ENCODE data around the gene GDI1.

GDI1 gene

DNA sequence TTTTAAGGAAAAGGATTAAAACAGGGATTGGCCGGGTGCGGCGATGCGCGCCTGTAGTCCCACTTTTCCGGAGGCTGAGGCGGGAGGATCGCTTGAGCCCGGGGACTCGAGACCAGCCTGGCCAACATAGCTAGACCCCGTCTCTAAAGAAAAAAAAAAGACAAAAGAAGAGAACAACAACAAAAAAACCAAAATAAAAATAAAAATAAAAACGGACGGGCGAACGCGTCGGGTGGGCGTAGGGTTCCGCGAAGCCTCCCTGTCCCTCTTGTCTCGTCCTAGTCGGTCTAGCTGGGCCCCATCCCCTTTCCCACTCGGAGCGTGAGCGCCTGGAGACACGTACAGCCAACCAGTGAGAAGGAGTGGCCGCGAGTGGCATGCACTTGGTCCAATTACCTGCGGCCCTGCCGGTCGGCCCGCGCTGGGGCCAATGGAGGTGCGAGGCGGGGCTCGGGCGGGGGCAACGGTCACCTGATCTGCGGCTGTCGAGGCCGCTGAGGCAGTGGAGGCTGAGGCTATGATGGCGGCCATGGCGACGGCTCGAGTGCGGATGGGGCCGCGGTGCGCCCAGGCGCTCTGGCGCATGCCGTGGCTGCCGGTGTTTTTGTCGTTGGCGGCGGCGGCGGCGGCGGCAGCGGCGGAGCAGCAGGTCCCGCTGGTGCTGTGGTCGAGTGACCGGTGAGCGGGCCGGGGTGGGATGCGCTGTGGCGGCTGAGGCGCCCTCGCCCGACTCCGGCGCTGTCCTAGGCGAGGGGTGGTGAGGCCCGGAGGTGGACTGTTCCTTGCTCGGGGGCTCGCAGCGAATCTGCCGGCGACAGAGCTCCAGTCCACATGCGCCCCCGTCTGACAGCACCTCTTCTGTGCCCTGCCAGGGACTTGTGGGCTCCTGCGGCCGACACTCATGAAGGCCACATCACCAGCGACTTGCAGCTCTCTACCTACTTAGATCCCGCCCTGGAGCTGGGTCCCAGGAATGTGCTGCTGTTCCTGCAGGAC, 8.5 kb upstream of the GDI1 start, which contains the start of gene ATP6AP1:
TSS of gene ATP6AP1 (plus strand) at position 502 of the 996 bp plus-strand sequence. CDS start at position 518, 16 bp downstream.
- H3K4me3 ChIP-seq (ENCODE audit: low read length in 2 of 2) = peak within 1 kb of the TSS; percentile 68 to 76
- peaks cover 4 to 7% of the 10 kb centered on the region in 2 donors for H3K4me1 ChIP-seq (ENCODE audit: control insufficient read depth in 2 of 2, insufficient read depth in 2 of 2, low read length in 2 of 2)
- peak within 1 kb of the TSS; percentile 56 to 66 for H3K9ac ChIP-seq (ENCODE audit: low read depth in 1 of 2, low read length in 2 of 2)
- no peaks in the 10 kb centered on the region for H3K36me3 ChIP-seq (ENCODE audit: control insufficient read depth in 2 of 2, insufficient read depth in 2 of 2, low read length in 2 of 2)
- no peaks in the 10 kb centered on the region for H3K9me3 ChIP-seq (ENCODE audit: control insufficient read depth in 2 of 2, low read length in 2 of 2)
- H3K27me3 ChIP-seq (ENCODE audit: control insufficient read depth in 2 of 2, insufficient read depth in 2 of 2, low read length in 2 of 2) = no peaks in the 10 kb centered on the region
- peak within 1 kb of the TSS; percentile 75 for H3K27ac ChIP-seq (ENCODE audit: low read depth in 2 of 2, low read length in 2 of 2)

DNA sequence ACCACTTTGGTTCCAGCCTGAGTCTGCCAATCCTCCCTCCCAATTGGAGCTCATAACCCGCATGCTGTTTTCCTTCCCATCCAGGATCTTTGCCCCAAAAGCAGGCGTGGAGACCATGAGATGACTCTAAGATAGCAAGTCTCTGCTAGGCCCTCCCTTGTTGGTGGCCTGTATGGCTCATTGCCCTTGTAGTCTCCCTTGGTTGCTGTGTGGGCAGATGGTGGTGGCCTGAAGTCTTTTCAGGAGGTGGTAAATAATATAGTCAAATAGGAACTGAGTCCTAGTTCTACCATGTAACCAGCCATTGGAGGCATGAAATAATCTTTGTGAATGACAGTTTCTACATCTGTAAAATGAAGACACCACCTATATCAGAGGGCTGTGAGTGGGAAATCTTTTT, 7.2 kb upstream of the GDI1 start:
- Histone ChIP-seq H3K4me1 (ENCODE audit: control insufficient read depth in 2 of 2, insufficient read depth in 2 of 2, low read length in 2 of 2) (peaks cover 4 to 7% of the 10 kb centered on the region in 2 donors), H3K9ac (ENCODE audit: low read depth in 1 of 2, low read length in 2 of 2) (no peak overlapping the region), H3K36me3 (ENCODE audit: control insufficient read depth in 2 of 2, insufficient read depth in 2 of 2, low read length in 2 of 2) (peaks cover under 1 to 4% of the 10 kb centered on the region in 2 donors), H3K4me3 (ENCODE audit: low read length in 2 of 2) (peak overlapping the region in 1 of 2 donors; percentile 76), H3K9me3 (ENCODE audit: control insufficient read depth in 2 of 2, low read length in 2 of 2) (no peaks in the 10 kb centered on the region), H3K27ac (ENCODE audit: low read depth in 2 of 2, low read length in 2 of 2) (no peak overlapping the region), H3K27me3 (ENCODE audit: control insufficient read depth in 2 of 2, insufficient read depth in 2 of 2, low read length in 2 of 2) (no peaks in the 10 kb centered on the region)

GRCh38 chrX:154430479-154430878, 6.5 kb upstream of the GDI1 start:
- peaks cover 4 to 7% of the 10 kb centered on the region in 2 donors for H3K4me1 ChIP-seq (ENCODE audit: control insufficient read depth in 2 of 2, insufficient read depth in 2 of 2, low read length in 2 of 2)
- H3K27me3 ChIP-seq (ENCODE audit: control insufficient read depth in 2 of 2, insufficient read depth in 2 of 2, low read length in 2 of 2) = peaks cover 0 to 2% of the 10 kb centered on the region in 2 donors
- peak overlapping the region in 1 of 2 donors; percentile 43 for H3K27ac ChIP-seq (ENCODE audit: low read depth in 2 of 2, low read length in 2 of 2)
- no peaks in the 10 kb centered on the region for H3K9me3 ChIP-seq (ENCODE audit: control insufficient read depth in 2 of 2, low read length in 2 of 2)
- no peak overlapping the region for H3K9ac ChIP-seq (ENCODE audit: low read depth in 1 of 2, low read length in 2 of 2)
- peaks cover 4 to 8% of the 10 kb centered on the region in 2 donors for H3K36me3 ChIP-seq (ENCODE audit: control insufficient read depth in 2 of 2, insufficient read depth in 2 of 2, low read length in 2 of 2)
- H3K4me3 ChIP-seq (ENCODE audit: low read length in 2 of 2) = peak overlapping the region in 1 of 2 donors; percentile 0

GRCh38 chrX:154430916-154431315, 6.0 kb upstream of the GDI1 start:
- H3K9ac ChIP-seq (ENCODE audit: low read depth in 1 of 2, low read length in 2 of 2) = no peak overlapping the region

DNA sequence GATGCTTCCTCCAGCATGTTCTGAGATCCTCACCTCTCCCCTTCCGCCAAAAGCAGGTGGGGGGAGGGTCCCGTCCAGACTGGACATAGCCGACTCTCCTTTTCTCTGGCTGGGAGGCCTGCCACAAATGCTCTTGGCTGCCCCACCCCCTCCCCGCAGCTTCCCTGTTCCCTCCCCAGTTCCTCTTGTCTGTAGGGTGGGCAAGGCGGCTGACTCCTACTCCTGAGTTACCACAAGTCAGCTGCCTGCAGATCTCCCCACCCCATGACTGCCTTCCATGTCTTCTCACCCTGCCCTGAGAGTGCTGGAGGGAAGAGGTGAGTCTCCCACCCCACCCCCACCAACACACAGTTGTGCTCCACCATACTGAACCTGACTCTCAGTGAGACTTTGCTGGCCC, 5.6 kb upstream of the GDI1 start:
- Histone ChIP-seq H3K4me1 (ENCODE audit: control insufficient read depth in 2 of 2, insufficient read depth in 2 of 2, low read length in 2 of 2) (peaks cover 4 to 7% of the 10 kb centered on the region in 2 donors), H3K4me3 (ENCODE audit: low read length in 2 of 2) (no peak overlapping the region), H3K27ac (ENCODE audit: low read depth in 2 of 2, low read length in 2 of 2) (peak overlapping the region in 1 of 2 donors; percentile 20), H3K9me3 (ENCODE audit: control insufficient read depth in 2 of 2, low read length in 2 of 2) (no peaks in the 10 kb centered on the region), H3K9ac (ENCODE audit: low read depth in 1 of 2, low read length in 2 of 2) (no peak overlapping the region), H3K36me3 (ENCODE audit: control insufficient read depth in 2 of 2, insufficient read depth in 2 of 2, low read length in 2 of 2) (peaks cover 4 to 8% of the 10 kb centered on the region in 2 donors), H3K27me3 (ENCODE audit: control insufficient read depth in 2 of 2, insufficient read depth in 2 of 2, low read length in 2 of 2) (peaks cover 0 to 2% of the 10 kb centered on the region in 2 donors)

More at GRCh38 chrX:154430916-154431315, 6.0 kb upstream of the GDI1 start:
- peaks cover 4 to 7% of the 10 kb centered on the region in 2 donors for H3K4me1 ChIP-seq (ENCODE audit: control insufficient read depth in 2 of 2, insufficient read depth in 2 of 2, low read length in 2 of 2)
- peaks cover 0 to 2% of the 10 kb centered on the region in 2 donors for H3K27me3 ChIP-seq (ENCODE audit: control insufficient read depth in 2 of 2, insufficient read depth in 2 of 2, low read length in 2 of 2)
- peak overlapping the region; percentile 20 to 43 for H3K27ac ChIP-seq (ENCODE audit: low read depth in 2 of 2, low read length in 2 of 2)
- peaks cover 4 to 8% of the 10 kb centered on the region in 2 donors for H3K36me3 ChIP-seq (ENCODE audit: control insufficient read depth in 2 of 2, insufficient read depth in 2 of 2, low read length in 2 of 2)
- H3K9me3 ChIP-seq (ENCODE audit: control insufficient read depth in 2 of 2, low read length in 2 of 2) = no peaks in the 10 kb centered on the region
- peak overlapping the region in 1 of 2 donors; percentile 0 for H3K4me3 ChIP-seq (ENCODE audit: low read length in 2 of 2)

- Histone ChIP-seq H3K27ac (ENCODE audit: low read depth in 2 of 2, low read length in 2 of 2) (no peak overlapping the region), H3K27me3 (ENCODE audit: control insufficient read depth in 2 of 2, insufficient read depth in 2 of 2, low read length in 2 of 2) (peaks cover 0 to 2% of the 10 kb centered on the region in 2 donors), H3K4me3 (ENCODE audit: low read length in 2 of 2) (no peak overlapping the region), H3K36me3 (ENCODE audit: control insufficient read depth in 2 of 2, insufficient read depth in 2 of 2, low read length in 2 of 2) (peaks cover 4 to 8% of the 10 kb centered on the region in 2 donors), H3K4me1 (ENCODE audit: control insufficient read depth in 2 of 2, insufficient read depth in 2 of 2, low read length in 2 of 2) (peaks cover 4 to 7% of the 10 kb centered on the region in 2 donors), H3K9me3 (ENCODE audit: control insufficient read depth in 2 of 2, low read length in 2 of 2) (no peaks in the 10 kb centered on the region), H3K9ac (ENCODE audit: low read depth in 1 of 2, low read length in 2 of 2) (no peak overlapping the region)
These were observed 4.7 kb upstream of the GDI1 start for GRCh38 chrX:154432210-154432609.

DNA sequence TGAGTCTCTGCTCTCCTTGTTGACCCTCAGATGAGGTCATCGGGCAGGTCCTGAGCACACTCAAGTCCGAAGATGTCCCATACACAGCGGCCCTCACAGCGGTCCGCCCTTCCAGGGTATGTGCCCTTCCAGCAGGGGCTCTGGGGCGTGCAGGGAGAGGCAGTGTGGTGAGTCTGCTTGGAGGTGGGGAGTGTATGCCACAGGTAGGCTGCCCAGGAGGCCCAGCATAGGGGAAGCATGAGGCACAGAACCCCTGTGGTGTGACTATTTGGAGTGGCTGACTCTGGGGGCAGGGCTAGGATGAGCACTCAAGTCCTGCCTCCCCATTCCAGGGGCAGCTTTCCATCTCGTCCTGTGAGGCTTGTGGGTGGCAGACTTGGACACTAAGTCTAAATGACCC, 3.3 kb upstream of the GDI1 start:
- peaks cover 6 to 7% of the 10 kb centered on the region in 2 donors for H3K4me1 ChIP-seq (ENCODE audit: control insufficient read depth in 2 of 2, insufficient read depth in 2 of 2, low read length in 2 of 2)
- peaks cover 4 to 8% of the 10 kb centered on the region in 2 donors for H3K36me3 ChIP-seq (ENCODE audit: control insufficient read depth in 2 of 2, insufficient read depth in 2 of 2, low read length in 2 of 2)
- no peaks in the 10 kb centered on the region for H3K9me3 ChIP-seq (ENCODE audit: control insufficient read depth in 2 of 2, low read length in 2 of 2)
- H3K27me3 ChIP-seq (ENCODE audit: control insufficient read depth in 2 of 2, insufficient read depth in 2 of 2, low read length in 2 of 2) = peaks cover 0 to 3% of the 10 kb centered on the region in 2 donors
- no peak overlapping the region for H3K27ac ChIP-seq (ENCODE audit: low read depth in 2 of 2, low read length in 2 of 2)
- no peak overlapping the region for H3K9ac ChIP-seq (ENCODE audit: low read depth in 1 of 2, low read length in 2 of 2)
- H3K4me3 ChIP-seq (ENCODE audit: low read length in 2 of 2) = no peak overlapping the region

DNA sequence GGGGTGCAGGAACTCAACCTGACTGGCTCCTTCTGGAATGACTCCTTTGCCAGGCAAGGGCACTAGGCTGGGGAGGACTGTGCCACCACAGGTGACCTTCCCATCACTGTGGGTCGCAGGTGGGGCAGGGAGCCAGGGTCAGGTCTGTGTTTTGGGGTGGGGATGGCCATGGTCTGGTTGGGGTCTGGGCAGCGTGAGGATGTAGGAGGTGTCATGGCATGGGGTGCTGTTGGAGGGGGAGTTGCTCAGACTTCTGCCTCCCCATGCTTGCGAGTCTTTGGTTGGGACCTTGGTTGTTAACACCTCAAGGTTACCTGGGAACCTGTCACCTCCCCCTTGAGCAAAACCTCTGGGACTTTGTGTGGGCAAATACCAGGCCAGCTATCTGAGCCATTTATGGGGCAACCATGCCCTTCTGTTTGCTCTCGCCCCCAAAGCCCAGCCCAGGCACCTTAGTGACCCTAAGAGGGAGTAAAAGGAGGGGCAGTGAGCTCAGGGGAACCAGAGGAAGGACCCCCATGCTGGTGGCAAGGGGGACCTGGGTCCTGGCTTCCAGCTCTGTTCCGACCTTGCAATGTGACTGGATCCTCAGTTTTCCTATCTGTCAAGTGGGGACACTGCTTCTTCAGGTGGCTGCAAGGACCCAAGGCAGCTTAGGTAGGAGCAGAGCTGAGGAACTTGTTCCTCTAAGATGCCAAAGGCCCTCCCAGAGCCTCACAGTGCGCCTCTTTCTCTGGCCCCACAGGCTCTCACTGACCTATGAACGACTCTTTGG, 2.4 kb upstream of the GDI1 start:
- Histone ChIP-seq H3K4me1 (ENCODE audit: control insufficient read depth in 2 of 2, insufficient read depth in 2 of 2, low read length in 2 of 2) (peaks cover 2 to 5% of the 10 kb centered on the region in 2 donors), H3K36me3 (ENCODE audit: control insufficient read depth in 2 of 2, insufficient read depth in 2 of 2, low read length in 2 of 2) (peaks cover 4 to 8% of the 10 kb centered on the region in 2 donors), H3K27ac (ENCODE audit: low read depth in 2 of 2, low read length in 2 of 2) (no peak overlapping the region)

GRCh38 chrX:154435171-154435733, 1.7 kb upstream of the GDI1 start:
- Histone ChIP-seq H3K4me3 (ENCODE audit: low read length in 2 of 2) (no peak overlapping the region), H3K27me3 (ENCODE audit: control insufficient read depth in 2 of 2, insufficient read depth in 2 of 2, low read length in 2 of 2) (peaks cover 0 to 3% of the 10 kb centered on the region in 2 donors), H3K9ac (ENCODE audit: low read depth in 1 of 2, low read length in 2 of 2) (no peak overlapping the region), H3K27ac (ENCODE audit: low read depth in 2 of 2, low read length in 2 of 2) (no peak overlapping the region), H3K9me3 (ENCODE audit: control insufficient read depth in 2 of 2, low read length in 2 of 2) (no peaks in the 10 kb centered on the region), H3K36me3 (ENCODE audit: control insufficient read depth in 2 of 2, insufficient read depth in 2 of 2, low read length in 2 of 2) (peaks cover 4 to 8% of the 10 kb centered on the region in 2 donors), H3K4me1 (ENCODE audit: control insufficient read depth in 2 of 2, insufficient read depth in 2 of 2, low read length in 2 of 2) (peaks cover 0 to 2% of the 10 kb centered on the region in 2 donors)

More for the DNA sequence above, 2.4 kb upstream of the GDI1 start:
- Histone ChIP-seq H3K9ac (ENCODE audit: low read depth in 1 of 2, low read length in 2 of 2) (no peak overlapping the region), H3K9me3 (ENCODE audit: control insufficient read depth in 2 of 2, low read length in 2 of 2) (no peaks in the 10 kb centered on the region), H3K4me3 (ENCODE audit: low read length in 2 of 2) (no peak overlapping the region), H3K27me3 (ENCODE audit: control insufficient read depth in 2 of 2, insufficient read depth in 2 of 2, low read length in 2 of 2) (peaks cover 0 to 3% of the 10 kb centered on the region in 2 donors)
